Measurements from ENCODE around the gene KRT81. TPM values are rescaled to one million over a fixed set of nuclear protein-coding genes. Genes with fewer than 3 reads are reported as not detected.

KRT81 gene
- polyA plus RNA-seq, 3 donors, result not detected

GRCh38 chr12:52327830-52328500 lies 36.6 kb upstream of the KRT81 start:
- DNase-seq, result no peak
- Mint-ChIP-seq H3K4me1 (peaks cover 4% of the 10 kb centered on the region), H3K36me3 (no peaks in the 10 kb centered on the region), H3K27me3 (ENCODE audit: low read depth in 3 of 3) (peaks cover 14 to 31% (median 22%) of the 10 kb centered on the region in 3 donors), H3K27ac (no peak overlapping the region), H3K9me3 (no peaks in the 10 kb centered on the region), H3K4me3 (peak overlapping the region in 1 of 2 donors; percentile 18)
- WGBS (ENCODE audit: insufficient coverage), result 74% methylated on average over 6 of the region's 10 CpGs
- Histone ChIP-seq H3K79me2 (ENCODE audit: insufficient read depth, low read length) (no peaks in the 10 kb centered on the region), H2AFZ (ENCODE audit: insufficient read depth, low read depth, low read length, poor library complexity, severe bottlenecking) (no peak overlapping the region), H4K20me1 (ENCODE audit: insufficient read depth, low read length) (no peaks in the 10 kb centered on the region), H3K4me3 (replicated peaks in 1 of 3; ENCODE audit: low read depth in 2 of 3, low read length in 3 of 3) (no peak overlapping the region), H3K27ac (ENCODE audit: low read depth in 1 of 2, low read length in 2 of 2) (no peak overlapping the region), H3K36me3 (replicated peaks in 1 of 2; ENCODE audit: control insufficient read depth in 1 of 2, insufficient read depth in 2 of 2, low read length in 2 of 2) (no peaks in the 10 kb centered on the region), H3K4me1 (ENCODE audit: control insufficient read depth in 1 of 2, insufficient read depth in 2 of 2, low read length in 2 of 2) (no peaks in the 10 kb centered on the region), H3K27me3 (ENCODE audit: control insufficient read depth in 2 of 2, insufficient read depth in 2 of 2, low read length in 2 of 2) (peaks cover 0 to 11% of the 10 kb centered on the region in 2 donors), H3K9ac (ENCODE audit: insufficient read depth, low read length, poor library complexity, severe bottlenecking) (no peak overlapping the region), H3K4me2 (replicated peaks; ENCODE audit: extremely low read depth, low read length, poor library complexity, severe bottlenecking) (no peak overlapping the region), H3K9me3 (replicated peaks in 1 of 2; ENCODE audit: control insufficient read depth in 1 of 2, insufficient read depth in 1 of 2, low read length in 2 of 2) (no peaks in the 10 kb centered on the region)
- TF ChIP-seq, protein P1, sequence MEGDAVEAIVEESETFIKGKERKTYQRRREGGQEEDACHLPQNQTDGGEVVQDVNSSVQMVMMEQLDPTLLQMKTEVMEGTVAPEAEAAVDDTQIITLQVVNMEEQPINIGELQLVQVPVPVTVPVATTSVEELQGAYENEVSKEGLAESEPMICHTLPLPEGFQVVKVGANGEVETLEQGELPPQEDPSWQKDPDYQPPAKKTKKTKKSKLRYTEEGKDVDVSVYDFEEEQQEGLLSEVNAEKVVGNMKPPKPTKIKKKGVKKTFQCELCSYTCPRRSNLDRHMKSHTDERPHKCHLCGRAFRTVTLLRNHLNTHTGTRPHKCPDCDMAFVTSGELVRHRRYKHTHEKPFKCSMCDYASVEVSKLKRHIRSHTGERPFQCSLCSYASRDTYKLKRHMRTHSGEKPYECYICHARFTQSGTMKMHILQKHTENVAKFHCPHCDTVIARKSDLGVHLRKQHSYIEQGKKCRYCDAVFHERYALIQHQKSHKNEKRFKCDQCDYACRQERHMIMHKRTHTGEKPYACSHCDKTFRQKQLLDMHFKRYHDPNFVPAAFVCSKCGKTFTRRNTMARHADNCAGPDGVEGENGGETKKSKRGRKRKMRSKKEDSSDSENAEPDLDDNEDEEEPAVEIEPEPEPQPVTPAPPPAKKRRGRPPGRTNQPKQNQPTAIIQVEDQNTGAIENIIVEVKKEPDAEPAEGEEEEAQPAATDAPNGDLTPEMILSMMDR (IDR thresholded peaks at IDR 0.05), result peak; percentile 39
- intact Hi-C loops (cut with micrococcal nuclease), result loop anchor here (1.0 to 5.0 kb wide), 3 partner anchors 106 to 172 kb away; no protein-coding TSS in a partner anchor

DNA sequence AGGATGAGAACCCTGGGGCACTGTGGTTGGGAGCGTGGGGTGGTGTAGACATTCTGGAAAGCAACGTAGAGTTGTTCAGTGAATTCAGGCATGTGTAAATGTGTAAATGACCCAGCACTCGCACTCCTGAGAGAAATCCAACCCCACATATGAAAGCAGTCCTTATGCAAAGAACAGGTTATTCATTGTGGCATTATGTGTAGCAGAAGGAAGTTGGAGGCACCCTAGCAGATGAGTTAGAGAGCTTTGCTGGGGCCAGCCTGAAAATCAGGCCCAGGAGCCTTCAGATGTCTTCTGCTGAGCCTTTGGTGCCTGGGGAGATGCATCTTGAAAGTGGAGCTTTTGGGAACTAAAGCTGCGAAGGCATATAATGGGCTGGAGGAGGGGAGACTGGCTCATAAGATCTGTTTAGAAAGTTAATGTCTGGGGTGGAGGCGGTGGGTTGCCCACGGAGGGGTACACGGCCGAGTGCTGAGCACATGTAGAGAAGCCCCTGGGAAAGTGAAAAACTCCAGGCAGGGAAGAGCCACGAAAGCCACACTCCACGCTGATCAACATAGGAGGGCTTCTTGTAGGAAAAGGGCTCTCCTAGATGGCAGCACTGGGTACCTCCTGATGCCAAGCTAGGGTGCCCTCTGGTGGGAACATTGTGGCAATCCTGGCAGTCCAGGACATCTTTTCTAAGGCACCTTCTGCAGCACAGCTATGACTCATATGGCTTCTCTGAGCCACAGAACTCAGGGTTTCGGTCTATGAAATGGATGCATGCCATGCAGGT lies 35.9 kb upstream of the KRT81 start:
- Histone ChIP-seq H4K20me1 (ENCODE audit: insufficient read depth, low read length) (no peaks in the 10 kb centered on the region), H3K27ac (ENCODE audit: low read depth in 1 of 2, low read length in 2 of 2) (no peak overlapping the region), H3K36me3 (replicated peaks in 1 of 2; ENCODE audit: control insufficient read depth in 1 of 2, insufficient read depth in 2 of 2, low read length in 2 of 2) (no peaks in the 10 kb centered on the region), H3K4me1 (ENCODE audit: control insufficient read depth in 1 of 2, insufficient read depth in 2 of 2, low read length in 2 of 2) (no peaks in the 10 kb centered on the region), H3K9me3 (replicated peaks in 1 of 2; ENCODE audit: control insufficient read depth in 1 of 2, insufficient read depth in 1 of 2, low read length in 2 of 2) (no peaks in the 10 kb centered on the region), H3K4me3 (replicated peaks in 1 of 3; ENCODE audit: low read depth in 2 of 3, low read length in 3 of 3) (no peak overlapping the region), H3K9ac (ENCODE audit: insufficient read depth, low read length, poor library complexity, severe bottlenecking) (no peak overlapping the region), H2AFZ (ENCODE audit: insufficient read depth, low read depth, low read length, poor library complexity, severe bottlenecking) (no peak overlapping the region), H3K4me2 (replicated peaks; ENCODE audit: extremely low read depth, low read length, poor library complexity, severe bottlenecking) (no peak overlapping the region), H3K27me3 (ENCODE audit: control insufficient read depth in 2 of 2, insufficient read depth in 2 of 2, low read length in 2 of 2) (peaks cover 0 to 11% of the 10 kb centered on the region in 2 donors), H3K79me2 (ENCODE audit: insufficient read depth, low read length) (no peaks in the 10 kb centered on the region)
- Mint-ChIP-seq H3K4me3 (no peak overlapping the region), H3K36me3 (no peaks in the 10 kb centered on the region), H3K4me1 (peaks cover 4% of the 10 kb centered on the region), H3K9me3 (peaks cover 0 to 1% (median 0%) of the 10 kb centered on the region in 7 donors), H3K27me3 (ENCODE audit: low read depth in 3 of 3) (peaks cover 16 to 36% (median 22%) of the 10 kb centered on the region in 3 donors), H3K27ac (no peak overlapping the region)
- 35% methylated on average over 9 of the region's 11 CpGs for WGBS (ENCODE audit: insufficient coverage)
- intact Hi-C loops (cut with micrococcal nuclease), result loop anchor here (1.0 to 5.0 kb wide), 3 partner anchors 105 to 171 kb away; no protein-coding TSS in a partner anchor
- TF ChIP-seq, protein P1 (IDR thresholded peaks at IDR 0.05), result peak; percentile 88
- DNase-seq, result peak; percentile 81 to 90 (median 87)

All from CD14-positive monocyte (primary cell).